HepG2 (cell line): ENCODE measurements around the gene MYO18A. TPM values are rescaled to one million over a fixed set of nuclear protein-coding genes. Genes with fewer than 3 reads are reported as not detected.

ENCODE experiments used
- ARHGAP35 ChIP-seq: sonication (generic); formaldehyde crosslinking; IDR thresholded peaks from 2 replicates; pipeline ENCODE4 v1.9.0; 2022; ENCODE audit warnings: mild to moderate bottlenecking, inconsistent platforms, moderate library complexity, missing genetic modification reagents, borderline replicate concordance
- FOSL1 ChIP-seq: sonication (generic); formaldehyde crosslinking; IDR thresholded peaks from 2 replicates; pipeline ENCODE4 v1.9.0; 2021; ENCODE audit warnings: missing genetic modification reagents, borderline replicate concordance
- HDAC1 ChIP-seq: sonication (generic); formaldehyde crosslinking; IDR thresholded peaks from 2 replicates; pipeline ENCODE4 v1.5.1; 2020; ENCODE audit warnings: mild to moderate bottlenecking, missing genetic modification reagents
- NFKBIZ ChIP-seq: IDR thresholded peaks from 2 replicates; pipeline ENCODE4 v1.6.1; 2018; ENCODE audit warnings: missing genetic modification reagents, missing compliant biosample characterization
- RARG ChIP-seq: sonication (generic); formaldehyde crosslinking; IDR thresholded peaks from 2 replicates; pipeline ENCODE4 v1.4.0; 2020; ENCODE audit warnings: low read depth, mild to moderate bottlenecking, missing genetic modification reagents
- THAP11 ChIP-seq: IDR thresholded peaks from 2 replicates; pipeline ENCODE4 v1.6.1; 2016; ENCODE audit warnings: missing biosample characterization, missing genetic modification reagents
- ZBTB3 ChIP-seq: sonication (generic); formaldehyde crosslinking; IDR thresholded peaks from 2 replicates; pipeline ENCODE4 v1.4.0; 2020; ENCODE audit warnings: low read depth, mild to moderate bottlenecking, moderate library complexity, missing genetic modification reagents, borderline replicate concordance
- ZNF343 ChIP-seq: sonication (generic); formaldehyde crosslinking; IDR thresholded peaks from 2 replicates; pipeline ENCODE4 v1.4.0; 2020; ENCODE audit warnings: mild to moderate bottlenecking, missing genetic modification reagents
- polyA plus RNA-seq, 8 experiments: library from polyadenylated mRNA; depleted of rRNA in 3 of 8; stranded (reverse) in 7 of 8; unstranded in 1 of 8; fragments of >200 nt; fragmentation: Illumina TruSeq in 4 of 8; extraction: Trizol in 4 of 8; gene quantifications; 2 replicates each; pipeline versions ENCODE4 v1.2.1 to v1.2.3, GENCODE V29; 2011 to 2016; ENCODE audit warnings: low read depth in 4 of 8, missing spikeins in 1 of 8, mixed read lengths in 1 of 8; ENCODE audit not compliant: insufficient read depth in 1 of 8
- total RNA-seq, 5 experiments: library from RNA; depleted of rRNA; stranded (reverse); fragments of >200 nt; fragmentation: Illumina TruSeq; extraction: Trizol; gene quantifications; 2 replicates each; pipeline ENCODE4 v1.2.3, GENCODE V29; 2016; ENCODE audit warnings: low read depth in 1 of 5
- TF ChIP-seq, protein P1 (sequence below), 2 experiments: fragments of 450-650 bp in 1 of 2; sonication (generic) in 1 of 2; formaldehyde crosslinking in 1 of 2; IDR thresholded peaks; 2 replicates each; pipeline versions ENCODE4 v1.6.1 to v1.8.0; 2016 to 2022; ENCODE audit warnings: antibody characterized with exemption in 1 of 2, mild to moderate bottlenecking in 1 of 2, missing genetic modification reagents in 1 of 2
- TF ChIP-seq, protein P2 (sequence below): sonication (generic); formaldehyde crosslinking; IDR thresholded peaks from 2 replicates; pipeline ENCODE4 v1.4.0; 2020; ENCODE audit warnings: missing genetic modification reagents

The MYO18A gene
- total and polyA plus RNA-seq, 2 of the 13 experiments (the other 11 are each of a cell fraction or from before 2014, with no cell fraction given): 16.8 to 24.8 TPM

GRCh38 chr17:29021226-29021625 lies 159.0 kb downstream of the MYO18A start (continued):
- TF ChIP-seq ZNF343 (CRISPR knock-in tag): no peak
- no peak for TF ChIP-seq HDAC1 (CRISPR knock-in tag)
- TF ChIP-seq ZBTB3 (CRISPR knock-in tag): no peak
- TF ChIP-seq ARHGAP35 (CRISPR knock-in tag): no peak
- TF ChIP-seq NFKBIZ (CRISPR knock-in tag): no peak
- TF ChIP-seq THAP11 (CRISPR knock-in tag): no peak
- TF ChIP-seq, protein P1, sequence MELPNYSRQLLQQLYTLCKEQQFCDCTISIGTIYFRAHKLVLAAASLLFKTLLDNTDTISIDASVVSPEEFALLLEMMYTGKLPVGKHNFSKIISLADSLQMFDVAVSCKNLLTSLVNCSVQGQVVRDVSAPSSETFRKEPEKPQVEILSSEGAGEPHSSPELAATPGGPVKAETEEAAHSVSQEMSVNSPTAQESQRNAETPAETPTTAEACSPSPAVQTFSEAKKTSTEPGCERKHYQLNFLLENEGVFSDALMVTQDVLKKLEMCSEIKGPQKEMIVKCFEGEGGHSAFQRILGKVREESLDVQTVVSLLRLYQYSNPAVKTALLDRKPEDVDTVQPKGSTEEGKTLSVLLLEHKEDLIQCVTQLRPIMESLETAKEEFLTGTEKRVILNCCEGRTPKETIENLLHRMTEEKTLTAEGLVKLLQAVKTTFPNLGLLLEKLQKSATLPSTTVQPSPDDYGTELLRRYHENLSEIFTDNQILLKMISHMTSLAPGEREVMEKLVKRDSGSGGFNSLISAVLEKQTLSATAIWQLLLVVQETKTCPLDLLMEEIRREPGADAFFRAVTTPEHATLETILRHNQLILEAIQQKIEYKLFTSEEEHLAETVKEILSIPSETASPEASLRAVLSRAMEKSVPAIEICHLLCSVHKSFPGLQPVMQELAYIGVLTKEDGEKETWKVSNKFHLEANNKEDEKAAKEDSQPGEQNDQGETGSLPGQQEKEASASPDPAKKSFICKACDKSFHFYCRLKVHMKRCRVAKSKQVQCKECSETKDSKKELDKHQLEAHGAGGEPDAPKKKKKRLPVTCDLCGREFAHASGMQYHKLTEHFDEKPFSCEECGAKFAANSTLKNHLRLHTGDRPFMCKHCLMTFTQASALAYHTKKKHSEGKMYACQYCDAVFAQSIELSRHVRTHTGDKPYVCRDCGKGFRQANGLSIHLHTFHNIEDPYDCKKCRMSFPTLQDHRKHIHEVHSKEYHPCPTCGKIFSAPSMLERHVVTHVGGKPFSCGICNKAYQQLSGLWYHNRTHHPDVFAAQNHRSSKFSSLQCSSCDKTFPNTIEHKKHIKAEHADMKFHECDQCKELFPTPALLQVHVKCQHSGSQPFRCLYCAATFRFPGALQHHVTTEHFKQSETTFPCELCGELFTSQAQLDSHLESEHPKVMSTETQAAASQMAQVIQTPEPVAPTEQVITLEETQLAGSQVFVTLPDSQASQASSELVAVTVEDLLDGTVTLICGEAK (IDR thresholded peaks at IDR 0.05): no peak
- TF ChIP-seq, protein P1 (CRISPR knock-in tag; IDR thresholded peaks at IDR 0.05): no peak
- TF ChIP-seq FOSL1 (CRISPR knock-in tag): no peak
- TF ChIP-seq, protein P2, sequence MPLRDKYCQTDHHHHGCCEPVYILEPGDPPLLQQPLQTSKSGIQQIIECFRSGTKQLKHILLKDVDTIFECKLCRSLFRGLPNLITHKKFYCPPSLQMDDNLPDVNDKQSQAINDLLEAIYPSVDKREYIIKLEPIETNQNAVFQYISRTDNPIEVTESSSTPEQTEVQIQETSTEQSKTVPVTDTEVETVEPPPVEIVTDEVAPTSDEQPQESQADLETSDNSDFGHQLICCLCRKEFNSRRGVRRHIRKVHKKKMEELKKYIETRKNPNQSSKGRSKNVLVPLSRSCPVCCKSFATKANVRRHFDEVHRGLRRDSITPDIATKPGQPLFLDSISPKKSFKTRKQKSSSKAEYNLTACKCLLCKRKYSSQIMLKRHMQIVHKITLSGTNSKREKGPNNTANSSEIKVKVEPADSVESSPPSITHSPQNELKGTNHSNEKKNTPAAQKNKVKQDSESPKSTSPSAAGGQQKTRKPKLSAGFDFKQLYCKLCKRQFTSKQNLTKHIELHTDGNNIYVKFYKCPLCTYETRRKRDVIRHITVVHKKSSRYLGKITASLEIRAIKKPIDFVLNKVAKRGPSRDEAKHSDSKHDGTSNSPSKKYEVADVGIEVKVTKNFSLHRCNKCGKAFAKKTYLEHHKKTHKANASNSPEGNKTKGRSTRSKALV (CRISPR knock-in tag): no peak
- no peak for TF ChIP-seq RARG (CRISPR knock-in tag)
- TF ChIP-seq, all 625 proteins: peak for 0
